A673 (cell line): ENCODE data around the gene RPL28.

Experiments used
- EZH2 ChIP-seq: fragments of 200-600 bp; sonication (generic); IDR thresholded peaks from 2 replicates; pipeline ENCODE4 v1.6.1; 2017; ENCODE audit warnings: borderline replicate concordance, low read depth, mild to moderate bottlenecking, mixed read lengths, antibody characterized with exemption, low read length; ENCODE audit not compliant: poor library complexity, severe bottlenecking
- TF ChIP-seq, protein P1 (sequence below): fragments of 300-800, 200-600 bp; sonication (generic); conservative IDR thresholded peaks from 2 replicates; pipeline ENCODE4 v1.5.1; 2017; ENCODE audit warnings: low read depth, mild to moderate bottlenecking, antibody characterized with exemption, low read length, moderate library complexity, mixed read lengths

DNA sequence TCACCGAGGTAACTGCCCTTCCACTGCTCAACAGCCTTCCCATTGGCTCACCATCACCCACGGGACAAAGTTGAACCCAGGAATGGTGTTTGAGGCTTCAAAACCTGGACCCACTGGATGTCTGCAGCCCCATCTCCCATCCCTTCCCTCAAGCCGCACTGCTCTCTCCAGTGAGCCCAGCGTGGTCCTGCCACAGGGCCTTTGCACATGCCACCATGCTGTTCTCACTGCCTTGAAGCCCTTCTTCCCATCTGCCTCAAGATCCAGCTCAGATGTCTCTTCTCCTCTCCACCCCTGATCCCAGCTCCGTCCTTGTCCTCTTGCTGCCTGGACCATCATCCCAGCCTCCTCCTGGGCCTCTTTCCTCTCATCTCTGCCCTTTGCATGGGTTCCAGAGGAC is 53.3 kb downstream of the RPL28 start:
- TF ChIP-seq, protein P1, sequence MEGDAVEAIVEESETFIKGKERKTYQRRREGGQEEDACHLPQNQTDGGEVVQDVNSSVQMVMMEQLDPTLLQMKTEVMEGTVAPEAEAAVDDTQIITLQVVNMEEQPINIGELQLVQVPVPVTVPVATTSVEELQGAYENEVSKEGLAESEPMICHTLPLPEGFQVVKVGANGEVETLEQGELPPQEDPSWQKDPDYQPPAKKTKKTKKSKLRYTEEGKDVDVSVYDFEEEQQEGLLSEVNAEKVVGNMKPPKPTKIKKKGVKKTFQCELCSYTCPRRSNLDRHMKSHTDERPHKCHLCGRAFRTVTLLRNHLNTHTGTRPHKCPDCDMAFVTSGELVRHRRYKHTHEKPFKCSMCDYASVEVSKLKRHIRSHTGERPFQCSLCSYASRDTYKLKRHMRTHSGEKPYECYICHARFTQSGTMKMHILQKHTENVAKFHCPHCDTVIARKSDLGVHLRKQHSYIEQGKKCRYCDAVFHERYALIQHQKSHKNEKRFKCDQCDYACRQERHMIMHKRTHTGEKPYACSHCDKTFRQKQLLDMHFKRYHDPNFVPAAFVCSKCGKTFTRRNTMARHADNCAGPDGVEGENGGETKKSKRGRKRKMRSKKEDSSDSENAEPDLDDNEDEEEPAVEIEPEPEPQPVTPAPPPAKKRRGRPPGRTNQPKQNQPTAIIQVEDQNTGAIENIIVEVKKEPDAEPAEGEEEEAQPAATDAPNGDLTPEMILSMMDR = no peak
- TF ChIP-seq EZH2 = no peak
